ENCODE results near the gene CLMP.

CLMP gene

GRCh38 chr11:123191939-123192338 is 3.1 kb downstream of the CLMP start:
- POLR2A ChIA-PET: no interaction called here
- Histone ChIP-seq H3K27ac (ENCODE audit: extremely low read depth, low read depth, low read length) (no peak overlapping the region), H3K4me1 (ENCODE audit: control insufficient read depth, insufficient read depth, low read length) (no peaks in the 10 kb centered on the region; the same call in 1 of the 2 replicates), H3K9me3 (ENCODE audit: control insufficient read depth, insufficient read depth, low read depth, low read length) (no peaks in the 10 kb centered on the region), H3K4me3 (ENCODE audit: low read depth, low read length) (no peak overlapping the region), H3K36me3 (ENCODE audit: control insufficient read depth in 2 of 2, insufficient read depth in 1 of 2, low read length in 2 of 2) (no peaks in the 10 kb centered on the region)
- TF ChIP-seq, protein P1, sequence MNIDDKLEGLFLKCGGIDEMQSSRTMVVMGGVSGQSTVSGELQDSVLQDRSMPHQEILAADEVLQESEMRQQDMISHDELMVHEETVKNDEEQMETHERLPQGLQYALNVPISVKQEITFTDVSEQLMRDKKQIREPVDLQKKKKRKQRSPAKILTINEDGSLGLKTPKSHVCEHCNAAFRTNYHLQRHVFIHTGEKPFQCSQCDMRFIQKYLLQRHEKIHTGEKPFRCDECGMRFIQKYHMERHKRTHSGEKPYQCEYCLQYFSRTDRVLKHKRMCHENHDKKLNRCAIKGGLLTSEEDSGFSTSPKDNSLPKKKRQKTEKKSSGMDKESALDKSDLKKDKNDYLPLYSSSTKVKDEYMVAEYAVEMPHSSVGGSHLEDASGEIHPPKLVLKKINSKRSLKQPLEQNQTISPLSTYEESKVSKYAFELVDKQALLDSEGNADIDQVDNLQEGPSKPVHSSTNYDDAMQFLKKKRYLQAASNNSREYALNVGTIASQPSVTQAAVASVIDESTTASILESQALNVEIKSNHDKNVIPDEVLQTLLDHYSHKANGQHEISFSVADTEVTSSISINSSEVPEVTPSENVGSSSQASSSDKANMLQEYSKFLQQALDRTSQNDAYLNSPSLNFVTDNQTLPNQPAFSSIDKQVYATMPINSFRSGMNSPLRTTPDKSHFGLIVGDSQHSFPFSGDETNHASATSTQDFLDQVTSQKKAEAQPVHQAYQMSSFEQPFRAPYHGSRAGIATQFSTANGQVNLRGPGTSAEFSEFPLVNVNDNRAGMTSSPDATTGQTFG (tag by site-specific recombination; IDR thresholded peaks at IDR 0.05; ENCODE audit: borderline replicate concordance): no peak
- TF ChIP-seq, protein P2, sequence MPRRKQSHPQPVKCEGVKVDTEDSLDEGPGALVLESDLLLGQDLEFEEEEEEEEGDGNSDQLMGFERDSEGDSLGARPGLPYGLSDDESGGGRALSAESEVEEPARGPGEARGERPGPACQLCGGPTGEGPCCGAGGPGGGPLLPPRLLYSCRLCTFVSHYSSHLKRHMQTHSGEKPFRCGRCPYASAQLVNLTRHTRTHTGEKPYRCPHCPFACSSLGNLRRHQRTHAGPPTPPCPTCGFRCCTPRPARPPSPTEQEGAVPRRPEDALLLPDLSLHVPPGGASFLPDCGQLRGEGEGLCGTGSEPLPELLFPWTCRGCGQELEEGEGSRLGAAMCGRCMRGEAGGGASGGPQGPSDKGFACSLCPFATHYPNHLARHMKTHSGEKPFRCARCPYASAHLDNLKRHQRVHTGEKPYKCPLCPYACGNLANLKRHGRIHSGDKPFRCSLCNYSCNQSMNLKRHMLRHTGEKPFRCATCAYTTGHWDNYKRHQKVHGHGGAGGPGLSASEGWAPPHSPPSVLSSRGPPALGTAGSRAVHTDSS (tag by site-specific recombination; IDR thresholded peaks at IDR 0.05): no peak
- TF ChIP-seq, protein P3, sequence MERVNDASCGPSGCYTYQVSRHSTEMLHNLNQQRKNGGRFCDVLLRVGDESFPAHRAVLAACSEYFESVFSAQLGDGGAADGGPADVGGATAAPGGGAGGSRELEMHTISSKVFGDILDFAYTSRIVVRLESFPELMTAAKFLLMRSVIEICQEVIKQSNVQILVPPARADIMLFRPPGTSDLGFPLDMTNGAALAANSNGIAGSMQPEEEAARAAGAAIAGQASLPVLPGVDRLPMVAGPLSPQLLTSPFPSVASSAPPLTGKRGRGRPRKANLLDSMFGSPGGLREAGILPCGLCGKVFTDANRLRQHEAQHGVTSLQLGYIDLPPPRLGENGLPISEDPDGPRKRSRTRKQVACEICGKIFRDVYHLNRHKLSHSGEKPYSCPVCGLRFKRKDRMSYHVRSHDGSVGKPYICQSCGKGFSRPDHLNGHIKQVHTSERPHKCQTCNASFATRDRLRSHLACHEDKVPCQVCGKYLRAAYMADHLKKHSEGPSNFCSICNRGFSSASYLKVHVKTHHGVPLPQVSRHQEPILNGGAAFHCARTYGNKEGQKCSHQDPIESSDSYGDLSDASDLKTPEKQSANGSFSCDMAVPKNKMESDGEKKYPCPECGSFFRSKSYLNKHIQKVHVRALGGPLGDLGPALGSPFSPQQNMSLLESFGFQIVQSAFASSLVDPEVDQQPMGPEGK (tag by site-specific recombination; IDR thresholded peaks at IDR 0.05): no peak
- TF ChIP-seq ZNF645 (tag by site-specific recombination; IDR thresholded peaks at IDR 0.05): no peak
- TF ChIP-seq, protein P4, sequence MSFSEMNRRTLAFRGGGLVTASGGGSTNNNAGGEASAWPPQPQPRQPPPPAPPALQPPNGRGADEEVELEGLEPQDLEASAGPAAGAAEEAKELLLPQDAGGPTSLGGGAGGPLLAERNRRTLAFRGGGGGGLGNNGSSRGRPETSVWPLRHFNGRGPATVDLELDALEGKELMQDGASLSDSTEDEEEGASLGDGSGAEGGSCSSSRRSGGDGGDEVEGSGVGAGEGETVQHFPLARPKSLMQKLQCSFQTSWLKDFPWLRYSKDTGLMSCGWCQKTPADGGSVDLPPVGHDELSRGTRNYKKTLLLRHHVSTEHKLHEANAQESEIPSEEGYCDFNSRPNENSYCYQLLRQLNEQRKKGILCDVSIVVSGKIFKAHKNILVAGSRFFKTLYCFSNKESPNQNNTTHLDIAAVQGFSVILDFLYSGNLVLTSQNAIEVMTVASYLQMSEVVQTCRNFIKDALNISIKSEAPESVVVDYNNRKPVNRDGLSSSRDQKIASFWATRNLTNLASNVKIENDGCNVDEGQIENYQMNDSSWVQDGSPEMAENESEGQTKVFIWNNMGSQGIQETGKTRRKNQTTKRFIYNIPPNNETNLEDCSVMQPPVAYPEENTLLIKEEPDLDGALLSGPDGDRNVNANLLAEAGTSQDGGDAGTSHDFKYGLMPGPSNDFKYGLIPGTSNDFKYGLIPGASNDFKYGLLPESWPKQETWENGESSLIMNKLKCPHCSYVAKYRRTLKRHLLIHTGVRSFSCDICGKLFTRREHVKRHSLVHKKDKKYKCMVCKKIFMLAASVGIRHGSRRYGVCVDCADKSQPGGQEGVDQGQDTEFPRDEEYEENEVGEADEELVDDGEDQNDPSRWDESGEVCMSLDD (tag by site-specific recombination; IDR thresholded peaks at IDR 0.05): no peak
- no peak for TF ChIP-seq ZNF837 (tag by site-specific recombination; IDR thresholded peaks at IDR 0.05)
- TF ChIP-seq ZNF146 (tag by site-specific recombination; IDR thresholded peaks at IDR 0.05): no peak
- no peak for TF ChIP-seq ZNF292 (tag by site-specific recombination; IDR thresholded peaks at IDR 0.05; ENCODE audit: borderline replicate concordance, low read depth)
- CTCF ChIA-PET: interaction anchor here (0.7 to 1.3 kb wide), 5 partner anchors 18 to 948 kb away, joined by 3 to 4 read pairs (median 3); no protein-coding TSS in a partner anchor

- no peaks in the 10 kb centered on the region; the same call in 1 of the 2 replicates for H3K4me1 ChIP-seq (ENCODE audit: control insufficient read depth, insufficient read depth, low read length)
- ChIA-PET CTCF (interaction anchor here (0.6 to 1.3 kb wide), 4 partner anchors 24 to 167 kb away, joined by 3 to 5 read pairs (median 4); no protein-coding TSS in a partner anchor), POLR2A (no interaction called here)
- H3K27ac ChIP-seq (ENCODE audit: extremely low read depth, low read depth, low read length): no peak overlapping the region
- H3K9me3 ChIP-seq (ENCODE audit: control insufficient read depth, insufficient read depth, low read depth, low read length): no peaks in the 10 kb centered on the region
- no peaks in the 10 kb centered on the region for H3K36me3 ChIP-seq (ENCODE audit: control insufficient read depth in 2 of 2, insufficient read depth in 1 of 2, low read length in 2 of 2)
- H3K4me3 ChIP-seq (ENCODE audit: low read depth, low read length): no peak overlapping the region
- no peak for TF ChIP-seq ZBTB48 (tag by site-specific recombination; IDR thresholded peaks at IDR 0.05)
- TF ChIP-seq ZBTB44 (tag by site-specific recombination; IDR thresholded peaks at IDR 0.05): no peak
- TF ChIP-seq, protein P3 (tag by site-specific recombination; IDR thresholded peaks at IDR 0.05): no peak
- no peak for TF ChIP-seq ZNF426 (tag by site-specific recombination; IDR thresholded peaks at IDR 0.05)
- TF ChIP-seq, protein P5, sequence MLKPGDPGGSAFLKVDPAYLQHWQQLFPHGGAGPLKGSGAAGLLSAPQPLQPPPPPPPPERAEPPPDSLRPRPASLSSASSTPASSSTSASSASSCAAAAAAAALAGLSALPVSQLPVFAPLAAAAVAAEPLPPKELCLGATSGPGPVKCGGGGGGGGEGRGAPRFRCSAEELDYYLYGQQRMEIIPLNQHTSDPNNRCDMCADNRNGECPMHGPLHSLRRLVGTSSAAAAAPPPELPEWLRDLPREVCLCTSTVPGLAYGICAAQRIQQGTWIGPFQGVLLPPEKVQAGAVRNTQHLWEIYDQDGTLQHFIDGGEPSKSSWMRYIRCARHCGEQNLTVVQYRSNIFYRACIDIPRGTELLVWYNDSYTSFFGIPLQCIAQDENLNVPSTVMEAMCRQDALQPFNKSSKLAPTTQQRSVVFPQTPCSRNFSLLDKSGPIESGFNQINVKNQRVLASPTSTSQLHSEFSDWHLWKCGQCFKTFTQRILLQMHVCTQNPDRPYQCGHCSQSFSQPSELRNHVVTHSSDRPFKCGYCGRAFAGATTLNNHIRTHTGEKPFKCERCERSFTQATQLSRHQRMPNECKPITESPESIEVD (tag by site-specific recombination; IDR thresholded peaks at IDR 0.05): no peak
- TF ChIP-seq ZNF223 (tag by site-specific recombination; IDR thresholded peaks at IDR 0.05): no peak
- TF ChIP-seq ZNF202 (tag by site-specific recombination; IDR thresholded peaks at IDR 0.05; ENCODE audit: borderline replicate concordance): no peak
- TF ChIP-seq ZNF544 (tag by site-specific recombination; IDR thresholded peaks at IDR 0.05): no peak
These were observed 4.5 kb downstream of the CLMP start for GRCh38 chr11:123190518-123190917.
